ENCODE measurements around the gene H6PD.

DNA sequence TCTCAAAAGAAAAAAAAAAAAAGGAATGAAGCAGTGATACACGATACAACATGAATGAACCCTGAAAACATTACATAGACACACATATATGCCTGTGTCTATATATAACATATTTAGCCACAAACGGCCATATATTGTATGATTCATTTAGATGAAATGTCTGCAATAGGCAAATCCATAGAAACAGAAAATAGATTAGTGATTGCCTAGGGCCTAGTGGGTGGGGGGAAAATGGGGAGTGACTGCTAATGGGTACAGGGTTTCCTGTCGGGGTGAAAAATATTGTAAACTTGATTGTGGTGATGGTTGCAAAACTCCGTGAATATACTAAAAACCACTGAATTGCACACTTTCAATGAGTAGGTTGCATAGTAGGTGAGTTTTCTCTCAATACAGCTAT is 6.0 kb upstream of the H6PD start:
- TF ChIP-seq, protein P1, sequence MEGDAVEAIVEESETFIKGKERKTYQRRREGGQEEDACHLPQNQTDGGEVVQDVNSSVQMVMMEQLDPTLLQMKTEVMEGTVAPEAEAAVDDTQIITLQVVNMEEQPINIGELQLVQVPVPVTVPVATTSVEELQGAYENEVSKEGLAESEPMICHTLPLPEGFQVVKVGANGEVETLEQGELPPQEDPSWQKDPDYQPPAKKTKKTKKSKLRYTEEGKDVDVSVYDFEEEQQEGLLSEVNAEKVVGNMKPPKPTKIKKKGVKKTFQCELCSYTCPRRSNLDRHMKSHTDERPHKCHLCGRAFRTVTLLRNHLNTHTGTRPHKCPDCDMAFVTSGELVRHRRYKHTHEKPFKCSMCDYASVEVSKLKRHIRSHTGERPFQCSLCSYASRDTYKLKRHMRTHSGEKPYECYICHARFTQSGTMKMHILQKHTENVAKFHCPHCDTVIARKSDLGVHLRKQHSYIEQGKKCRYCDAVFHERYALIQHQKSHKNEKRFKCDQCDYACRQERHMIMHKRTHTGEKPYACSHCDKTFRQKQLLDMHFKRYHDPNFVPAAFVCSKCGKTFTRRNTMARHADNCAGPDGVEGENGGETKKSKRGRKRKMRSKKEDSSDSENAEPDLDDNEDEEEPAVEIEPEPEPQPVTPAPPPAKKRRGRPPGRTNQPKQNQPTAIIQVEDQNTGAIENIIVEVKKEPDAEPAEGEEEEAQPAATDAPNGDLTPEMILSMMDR (IDR thresholded peaks at IDR 0.05; ENCODE audit: insufficient read depth, low read length, poor library complexity, severe bottlenecking): no peak
- no peak for TF ChIP-seq EZH2phosphoT487 (conservative IDR thresholded peaks at IDR 0.05; ENCODE audit: low read length)
